Esophagus muscularis mucosa (tissue), 3 donors: ENCODE data around the gene BRMS1.

Experiments used
- POLR2A ChIP-seq: fragments of 450-650 bp; IDR thresholded peaks from one replicate; pipeline ENCODE4 v1.6.1; 2017; ENCODE audit warnings: antibody characterized with exemption, moderate library complexity, mild to moderate bottlenecking, low read depth
- TF ChIP-seq, protein P1 (sequence below), 3 experiments: fragments of 200-600 bp in 2 of 3; fragments of 450-650 bp in 1 of 3; sonication (generic) in 2 of 3; IDR thresholded peaks; one replicate each; pipeline ENCODE4 v1.5.1; 2017 to 2019; ENCODE audit warnings: antibody characterized with exemption in 3 of 3, mild to moderate bottlenecking in 2 of 3, moderate library complexity in 1 of 3

DNA sequence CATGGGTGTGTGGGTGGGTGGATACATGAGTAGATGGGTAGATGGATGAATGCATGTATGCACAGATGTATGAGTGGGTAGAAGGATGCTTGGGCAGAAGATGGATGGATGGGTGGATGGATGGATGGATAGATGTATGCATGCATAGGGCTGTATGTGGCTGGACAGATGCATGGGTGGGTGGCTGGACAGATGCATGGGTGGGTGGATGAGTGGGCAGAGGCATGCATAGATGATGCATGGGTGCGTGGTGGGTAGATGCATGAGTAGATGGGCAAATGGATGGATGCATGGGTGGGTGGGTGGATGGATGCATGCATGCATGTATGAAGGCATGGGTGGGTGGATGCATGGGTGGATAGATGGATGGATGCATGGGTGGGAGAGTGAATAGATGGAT, 21.2 kb downstream of the BRMS1 start:
- TF ChIP-seq, protein P1, sequence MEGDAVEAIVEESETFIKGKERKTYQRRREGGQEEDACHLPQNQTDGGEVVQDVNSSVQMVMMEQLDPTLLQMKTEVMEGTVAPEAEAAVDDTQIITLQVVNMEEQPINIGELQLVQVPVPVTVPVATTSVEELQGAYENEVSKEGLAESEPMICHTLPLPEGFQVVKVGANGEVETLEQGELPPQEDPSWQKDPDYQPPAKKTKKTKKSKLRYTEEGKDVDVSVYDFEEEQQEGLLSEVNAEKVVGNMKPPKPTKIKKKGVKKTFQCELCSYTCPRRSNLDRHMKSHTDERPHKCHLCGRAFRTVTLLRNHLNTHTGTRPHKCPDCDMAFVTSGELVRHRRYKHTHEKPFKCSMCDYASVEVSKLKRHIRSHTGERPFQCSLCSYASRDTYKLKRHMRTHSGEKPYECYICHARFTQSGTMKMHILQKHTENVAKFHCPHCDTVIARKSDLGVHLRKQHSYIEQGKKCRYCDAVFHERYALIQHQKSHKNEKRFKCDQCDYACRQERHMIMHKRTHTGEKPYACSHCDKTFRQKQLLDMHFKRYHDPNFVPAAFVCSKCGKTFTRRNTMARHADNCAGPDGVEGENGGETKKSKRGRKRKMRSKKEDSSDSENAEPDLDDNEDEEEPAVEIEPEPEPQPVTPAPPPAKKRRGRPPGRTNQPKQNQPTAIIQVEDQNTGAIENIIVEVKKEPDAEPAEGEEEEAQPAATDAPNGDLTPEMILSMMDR (IDR thresholded peaks at IDR 0.05), result no peak
- no peak for TF ChIP-seq POLR2A
